HEK293T (cell line): ENCODE results near the gene DYNC2LI1.
A peak's percentile ranks its signal among the peaks of the same experiment; 100 is the strongest.
"Not testable (repeated sequence)": the region's sequence is repeated elsewhere in the genome, so short reads cannot be mapped to it uniquely, and the experiment has no call there.

Source experiments
- CTCF ChIA-PET: fragments of 350-600 bp; formaldehyde crosslinking; extraction: SDS; loops from one replicate; lab custom pipeline; 2021; ENCODE audit warnings: antibody characterized with exemption, inconsistent platforms; lab: Yijun Ruan, JAX
- POLR2A ChIA-PET: fragments of 350-600 bp; formaldehyde crosslinking; extraction: SDS; loops from one replicate; lab custom pipeline; 2020; ENCODE audit warnings: antibody characterized with exemption, inconsistent platforms; lab: Yijun Ruan, JAX
- DNase-seq: peaks from one replicate; pipeline ENCODE4 v3.0.0; 2012; ENCODE audit warnings: mixed read lengths; ENCODE audit errors: extremely low spot score
- ARNT ChIP-seq: fragments of 450-650 bp; IDR thresholded peaks from 2 replicates; pipeline ENCODE4 v1.6.1; 2017; ENCODE audit warnings: mild to moderate bottlenecking
- BHLHE40 ChIP-seq: fragments of 450-650 bp; IDR thresholded peaks from 2 replicates; pipeline ENCODE4 v1.6.1; 2016; ENCODE audit warnings: mild to moderate bottlenecking, moderate library complexity, borderline replicate concordance
- CTBP1 ChIP-seq: fragments of 450-650 bp; IDR thresholded peaks from 2 replicates; pipeline ENCODE4 v1.6.1; 2016; ENCODE audit warnings: borderline replicate concordance
- ELF4 ChIP-seq: fragments of 450-650 bp; IDR thresholded peaks from 2 replicates; pipeline ENCODE4 v1.6.1; 2017; ENCODE audit warnings: antibody characterized with exemption
- FOXA1 ChIP-seq: fragments of 450-650 bp; IDR thresholded peaks from 2 replicates; pipeline ENCODE4 v1.6.1; 2016; ENCODE audit warnings: mild to moderate bottlenecking
- FOXK2 ChIP-seq: fragments of 450-650 bp; IDR thresholded peaks from 2 replicates; pipeline ENCODE4 v1.6.1; 2016; ENCODE audit warnings: mild to moderate bottlenecking
- FOXM1 ChIP-seq: fragments of 450-650 bp; IDR thresholded peaks from 2 replicates; pipeline ENCODE4 v1.6.1; 2017; ENCODE audit warnings: mild to moderate bottlenecking, borderline replicate concordance
- HDGF ChIP-seq: fragments of 450-650 bp; IDR thresholded peaks from 2 replicates; pipeline ENCODE4 v1.6.1; 2017; ENCODE audit warnings: antibody characterized with exemption, borderline replicate concordance
- L3MBTL2 ChIP-seq: fragments of 450-650 bp; conservative IDR thresholded peaks from 2 replicates; pipeline ENCODE4 v1.6.1; 2016; ENCODE audit warnings: mild to moderate bottlenecking
- LEF1 ChIP-seq: fragments of 450-650 bp; IDR thresholded peaks from 2 replicates; pipeline ENCODE4 v1.6.1; 2017; ENCODE audit warnings: mild to moderate bottlenecking, borderline replicate concordance
- NFRKB ChIP-seq: fragments of 450-650 bp; IDR thresholded peaks from 2 replicates; pipeline ENCODE4 v1.6.1; 2016; ENCODE audit warnings: mild to moderate bottlenecking, moderate library complexity
- PKNOX1 ChIP-seq: fragments of 450-650 bp; IDR thresholded peaks from 2 replicates; pipeline ENCODE4 v1.6.1; 2016
- SP1 ChIP-seq: fragments of 450-650 bp; IDR thresholded peaks from 2 replicates; pipeline ENCODE4 v1.6.1; 2017
- SUZ12 ChIP-seq: fragments of 450-650 bp; IDR thresholded peaks from 2 replicates; pipeline ENCODE4 v1.6.1; 2016; ENCODE audit warnings: mild to moderate bottlenecking
- TARDBP ChIP-seq: fragments of 450-650 bp; IDR thresholded peaks from 2 replicates; pipeline ENCODE4 v1.6.1; 2016
- ZNF384 ChIP-seq: fragments of 450-650 bp; IDR thresholded peaks from 2 replicates; pipeline ENCODE4 v1.6.1; 2016

Gene DYNC2LI1

GRCh38 chr2:43773876-43774613 is at the start of gene DYNC2LI1:
DYNC2LI1 (plus strand) TSS chr2:43774039; CDS start chr2:43774139, 100 bp downstream.
- ChIA-PET CTCF (no interaction called here), POLR2A (interaction anchor here (0.6 to 1.5 kb wide), 6 partner anchors 8 to 137 kb away, joined by 3 to 5 read pairs (median 4); partner anchors contain the start of genes C1GALT1C1L and PLEKHH2)
- peak; percentile 93 for DNase-seq
- TF ChIP-seq L3MBTL2 (peak; percentile 79), ELF4 (no peak), NFRKB (no peak), FOXM1 (no peak)

- POLR2A ChIA-PET, result interaction anchor here (0.8 to 1.3 kb wide), 3 partner anchors 49 to 129 kb away, joined by 3 to 4 read pairs (median 4); partner anchors contain the start of genes DYNC2LI1, PLEKHH2 and THADA
- DNase-seq, result no peak
- TF ChIP-seq NFRKB, result no peak
- no peak for TF ChIP-seq ARNT
- no peak for TF ChIP-seq PKNOX1
- TF ChIP-seq LEF1, result no peak
- TF ChIP-seq ZNF384, result no peak
- TF ChIP-seq BHLHE40, result no peak
- no peak for TF ChIP-seq TARDBP
- no peak for TF ChIP-seq SUZ12
- TF ChIP-seq CTBP1, result no peak
- no peak for TF ChIP-seq FOXK2
- TF ChIP-seq FOXM1, result no peak
- no peak for TF ChIP-seq L3MBTL2
- no peak for TF ChIP-seq ELF4
- no peak for TF ChIP-seq FOXA1
- TF ChIP-seq SP1, result no peak
- TF ChIP-seq HDGF, result no peak
- CTCF ChIA-PET, result interaction anchor here (0.6 to 1.3 kb wide), 3 partner anchors 12 to 143 kb away, joined by 3 to 4 read pairs (median 4); no protein-coding TSS in a partner anchor
Measured at GRCh38 chr2:43724728-43725526, 48.9 kb upstream of the DYNC2LI1 start.

GRCh38 chr2:43725711-43726246 is 48.1 kb upstream of the DYNC2LI1 start:
- TF ChIP-seq BHLHE40 (no peak), ARNT (no peak), SUZ12 (no peak), ZNF384 (no peak), SP1 (no peak), FOXM1 (no peak), ELF4 (no peak), NFRKB (no peak), PKNOX1 (no peak), L3MBTL2 (no peak), FOXA1 (no peak), LEF1 (no peak), FOXK2 (no peak), HDGF (no peak), TARDBP (no peak), CTBP1 (no peak)
- POLR2A ChIA-PET, result interaction anchor here (1.3 kb wide), 1 partner anchor 89 kb away, joined by 3 read pairs; the partner anchor contains the start of gene PLEKHH2
- no peak for DNase-seq
- CTCF ChIA-PET, result interaction anchor here (1.3 kb wide), 1 partner anchor 11 kb away, joined by 4 read pairs; no protein-coding TSS in a partner anchor

- CTCF ChIA-PET, POLR2A ChIA-PET, DNase-seq: not testable (repeated sequence)
Measured at GRCh38 chr2:43726961-43727633, 46.7 kb upstream of the DYNC2LI1 start.

GRCh38 chr2:43727634-43728014 is 46.2 kb upstream of the DYNC2LI1 start:
- no peak for DNase-seq
- ChIA-PET POLR2A (no interaction called here), CTCF (no interaction called here)
- TF ChIP-seq ARNT (no peak), ELF4 (no peak), L3MBTL2 (no peak), TARDBP (no peak), FOXK2 (no peak), SUZ12 (no peak), PKNOX1 (no peak), FOXA1 (no peak), NFRKB (no peak), SP1 (no peak), HDGF (no peak), BHLHE40 (no peak), LEF1 (no peak), FOXM1 (no peak), CTBP1 (no peak)
